HG03558 (cell line): Measurements from ENCODE around the gene WDR54.
"Not testable (repeated sequence)": the region's sequence is repeated elsewhere in the genome, so short reads cannot be mapped to it uniquely, and the experiment has no call there.

ENCODE experiments used
- ATAC-seq: cut with Tn5 transposase; IDR thresholded peaks from one replicate; pipeline ENCODE4 v1.9.1; 2021; ENCODE audit warnings: moderate number of reproducible peaks; ENCODE audit not compliant: unreplicated experiment; ENCODE audit errors: extremely low read depth

The WDR54 gene

GRCh38 chr2:74399785-74400184 is 21.7 kb upstream of the WDR54 start:
- no peak for ATAC-seq

DNA sequence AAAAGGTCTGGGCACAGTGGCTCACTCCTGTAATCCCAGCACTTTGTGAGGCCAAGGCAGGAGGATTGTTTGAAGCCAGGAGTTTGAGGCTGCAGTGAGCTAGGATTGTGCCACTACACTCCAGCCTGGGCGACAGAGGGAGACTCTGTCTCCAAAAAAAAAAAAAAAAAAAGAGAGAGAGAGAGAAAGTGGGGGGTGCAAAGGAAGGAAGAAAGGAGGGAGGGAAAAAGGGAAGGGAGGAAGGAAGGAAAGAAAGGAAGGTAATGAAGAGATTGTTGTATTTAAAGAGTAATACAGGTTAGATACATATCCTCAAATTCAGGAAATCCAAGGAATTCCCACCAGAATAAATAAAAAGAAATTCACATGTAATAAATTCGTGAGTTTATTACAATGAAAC is 19.6 kb upstream of the WDR54 start:
- ATAC-seq = no peak

DNA sequence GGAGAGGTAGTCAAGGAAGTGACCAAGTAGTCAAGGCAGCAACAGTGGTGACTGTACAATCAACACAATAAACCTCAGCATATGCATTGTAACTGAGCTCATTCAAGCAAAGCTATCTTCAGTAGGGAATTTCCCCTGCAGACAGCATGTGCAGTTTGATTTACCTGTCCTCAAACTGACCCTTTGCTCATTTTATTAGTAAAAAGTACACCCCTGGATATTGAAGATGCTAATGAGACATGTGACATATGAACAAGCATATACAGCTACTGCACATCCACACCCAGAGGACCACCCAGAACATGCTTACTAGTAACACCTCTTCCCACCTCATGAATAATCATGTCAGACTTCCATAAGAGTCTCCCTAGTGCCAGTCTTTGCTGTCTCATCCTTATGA is 15.5 kb upstream of the WDR54 start:
- ATAC-seq = no peak

GRCh38 chr2:74407682-74408081 is 13.8 kb upstream of the WDR54 start:
- ATAC-seq = no peak

DNA sequence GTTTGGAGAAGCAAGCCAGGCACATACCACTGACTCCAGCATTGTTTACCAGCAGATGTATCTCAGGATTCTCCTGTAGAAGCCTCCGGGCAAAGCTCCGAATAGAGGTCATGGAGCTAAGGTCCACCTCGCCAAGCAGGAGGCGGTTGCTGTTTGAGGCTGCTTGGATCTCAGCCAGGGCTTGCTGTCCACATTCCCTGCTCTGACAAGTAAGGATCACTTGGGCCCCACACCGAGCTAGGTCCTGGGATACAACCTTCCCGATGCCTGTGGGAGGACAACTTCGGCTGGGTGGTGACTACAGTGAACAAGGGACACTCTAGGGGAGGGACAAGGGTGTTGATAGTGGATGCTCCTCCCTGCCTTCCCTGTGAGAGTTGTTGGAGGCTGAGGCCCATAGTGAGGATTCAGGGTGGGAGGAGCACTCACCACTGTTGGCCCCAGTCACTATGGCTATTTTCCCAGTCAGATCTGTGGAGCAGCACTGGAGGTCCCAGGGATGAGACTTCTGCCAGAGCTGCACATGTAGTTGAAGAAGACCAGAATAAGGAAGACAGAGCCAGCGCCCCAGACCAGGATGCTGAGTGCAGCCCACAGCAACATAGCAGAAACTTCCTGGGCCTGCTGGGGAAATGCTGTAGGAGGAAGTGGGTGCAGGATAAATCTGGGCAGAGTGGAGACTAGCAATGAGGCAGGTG is 8.4 kb upstream of the WDR54 start:
- no peak for ATAC-seq

DNA sequence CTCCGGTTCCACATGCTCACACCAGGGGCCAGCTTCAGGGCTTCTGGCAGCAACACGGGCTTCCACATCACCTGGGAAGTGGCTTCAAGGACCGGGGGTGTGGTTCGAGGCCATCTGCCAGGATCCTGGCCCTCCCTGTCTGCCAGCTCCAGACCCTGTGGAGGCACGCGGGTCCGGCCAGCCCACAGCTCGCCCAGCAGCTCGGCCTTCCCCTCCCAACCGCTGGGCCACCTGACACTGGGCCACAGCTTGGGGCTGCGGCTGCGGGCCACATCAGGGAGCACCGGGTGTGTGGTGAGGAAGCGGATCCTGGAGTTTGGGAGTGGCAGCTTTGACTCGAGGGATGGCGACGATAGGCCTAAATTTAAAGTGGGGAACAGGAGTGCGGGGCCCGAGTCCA is 7.1 kb upstream of the WDR54 start:
- no peak for ATAC-seq

GRCh38 chr2:74414881-74415761 is 6.4 kb upstream of the WDR54 start:
- no peak for ATAC-seq

DNA sequence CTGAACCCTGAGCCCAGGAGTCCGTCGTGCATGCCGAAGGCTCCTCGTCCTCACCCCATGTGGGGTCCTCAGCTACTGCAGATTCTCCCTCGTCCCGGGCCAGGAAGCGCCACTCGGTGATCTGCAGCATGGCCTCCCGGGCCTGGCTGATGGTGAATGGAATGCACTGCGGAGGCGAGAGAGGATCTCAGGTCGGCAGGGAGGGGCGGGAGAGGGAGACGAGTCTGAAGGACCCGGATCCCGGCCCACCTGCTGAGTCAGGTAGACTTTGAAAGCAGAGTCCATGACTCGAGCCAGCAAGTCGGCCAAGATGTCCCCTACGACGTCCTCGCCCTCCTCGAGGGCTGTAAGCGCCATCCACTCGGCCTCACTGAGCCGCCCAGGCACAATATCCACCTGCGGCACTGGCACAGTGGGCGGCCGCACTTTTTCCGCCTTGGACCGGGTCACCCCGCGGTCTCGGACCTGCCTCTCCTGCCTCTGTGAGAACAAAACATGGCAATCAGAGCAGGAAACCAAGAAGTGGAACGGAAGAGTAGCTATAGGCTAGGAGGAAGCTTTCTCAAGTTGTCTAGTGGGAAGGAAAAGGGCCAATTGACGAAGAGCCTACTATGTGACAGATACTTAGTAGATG is 5.7 kb upstream of the WDR54 start:
- no peak for ATAC-seq

GRCh38 chr2:74416778-74417177 is 4.8 kb upstream of the WDR54 start:
- no peak for ATAC-seq

DNA sequence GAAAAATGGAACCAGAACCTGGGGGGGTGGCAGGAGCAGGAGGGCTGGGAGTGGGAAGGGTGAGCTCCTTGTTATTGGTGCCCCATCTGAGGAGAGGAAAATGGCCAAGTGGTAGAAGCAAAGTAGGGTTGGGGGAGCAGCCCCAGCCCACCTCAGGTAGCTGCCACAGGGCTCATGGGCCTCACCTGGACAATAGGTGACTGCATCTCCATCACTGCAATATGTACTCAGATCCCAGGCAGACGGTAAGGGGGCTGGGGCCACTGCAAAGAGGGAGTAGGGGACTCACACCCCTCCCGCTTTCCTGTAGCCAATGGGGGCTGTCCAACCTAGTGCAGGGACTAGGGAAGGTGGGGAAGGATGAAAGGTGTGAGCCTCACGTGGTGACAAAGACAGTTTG is 4.3 kb upstream of the WDR54 start:
- ATAC-seq = no peak

DNA sequence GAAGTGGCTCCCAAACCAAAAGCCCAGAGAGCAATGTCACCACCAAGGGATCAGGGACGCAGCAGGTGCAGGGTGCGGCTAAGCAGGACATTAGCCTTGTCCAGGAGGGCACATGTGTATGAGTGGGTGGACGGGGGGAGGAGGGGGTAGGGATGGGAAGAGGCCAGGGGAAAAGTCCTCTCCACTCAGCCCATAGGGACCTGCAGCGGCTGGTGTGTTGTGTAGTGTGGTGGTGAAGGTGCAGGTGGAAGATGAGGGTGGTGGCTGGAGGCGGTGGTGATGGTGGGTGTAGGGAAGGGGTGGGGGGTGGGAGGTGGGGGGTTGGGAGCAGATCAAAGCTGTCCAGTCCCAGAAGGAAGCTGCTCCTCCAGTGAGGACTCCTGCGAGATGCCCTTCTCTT is 3.8 kb upstream of the WDR54 start:
- no peak for ATAC-seq

DNA sequence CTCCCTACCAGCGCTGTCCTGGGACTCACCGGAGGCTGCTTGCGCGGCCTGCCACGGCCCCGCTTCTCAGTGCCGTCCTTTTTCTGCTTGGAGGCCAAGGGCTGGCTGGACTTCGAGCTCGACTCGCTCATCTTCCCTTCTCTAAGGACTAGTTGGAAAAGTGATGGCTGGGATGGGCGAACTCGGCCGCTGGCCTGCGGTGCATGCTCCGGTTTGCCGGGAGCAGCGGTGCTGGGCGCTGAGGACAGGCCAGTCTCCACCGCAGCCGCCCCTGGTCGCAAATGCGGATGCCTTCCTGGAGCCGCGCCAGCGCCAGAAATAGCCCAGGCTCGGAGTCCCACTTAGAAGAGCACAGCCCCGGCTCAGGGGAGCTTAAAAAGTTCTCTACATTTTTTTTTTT is 3.2 kb upstream of the WDR54 start:
- no peak for ATAC-seq

GRCh38 chr2:74419345-74419744 is 2.2 kb upstream of the WDR54 start:
- no peak for ATAC-seq

DNA sequence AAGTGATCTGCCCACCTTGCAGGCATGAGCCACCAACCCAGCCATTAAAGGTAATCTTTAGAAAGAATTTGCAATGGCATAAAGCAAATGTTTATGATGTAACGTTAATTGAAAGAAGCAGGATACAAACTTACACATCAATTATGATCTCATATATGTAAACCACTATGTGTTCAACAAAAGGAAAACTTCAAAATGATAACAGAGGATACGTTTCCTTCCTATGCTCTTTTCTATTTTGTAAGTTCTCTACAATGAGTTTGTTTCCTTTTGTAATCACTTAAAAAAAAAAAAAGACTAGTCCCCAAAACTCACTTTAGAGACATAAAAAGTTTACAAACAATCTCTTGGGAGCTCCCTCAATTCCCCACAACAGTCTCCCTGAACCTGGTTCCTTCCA is 1.5 kb upstream of the WDR54 start:
- no peak for ATAC-seq

- ATAC-seq = not testable (repeated sequence)
Measured at GRCh38 chr2:74420443-74421103, 957 bp upstream of the WDR54 start.

DNA sequence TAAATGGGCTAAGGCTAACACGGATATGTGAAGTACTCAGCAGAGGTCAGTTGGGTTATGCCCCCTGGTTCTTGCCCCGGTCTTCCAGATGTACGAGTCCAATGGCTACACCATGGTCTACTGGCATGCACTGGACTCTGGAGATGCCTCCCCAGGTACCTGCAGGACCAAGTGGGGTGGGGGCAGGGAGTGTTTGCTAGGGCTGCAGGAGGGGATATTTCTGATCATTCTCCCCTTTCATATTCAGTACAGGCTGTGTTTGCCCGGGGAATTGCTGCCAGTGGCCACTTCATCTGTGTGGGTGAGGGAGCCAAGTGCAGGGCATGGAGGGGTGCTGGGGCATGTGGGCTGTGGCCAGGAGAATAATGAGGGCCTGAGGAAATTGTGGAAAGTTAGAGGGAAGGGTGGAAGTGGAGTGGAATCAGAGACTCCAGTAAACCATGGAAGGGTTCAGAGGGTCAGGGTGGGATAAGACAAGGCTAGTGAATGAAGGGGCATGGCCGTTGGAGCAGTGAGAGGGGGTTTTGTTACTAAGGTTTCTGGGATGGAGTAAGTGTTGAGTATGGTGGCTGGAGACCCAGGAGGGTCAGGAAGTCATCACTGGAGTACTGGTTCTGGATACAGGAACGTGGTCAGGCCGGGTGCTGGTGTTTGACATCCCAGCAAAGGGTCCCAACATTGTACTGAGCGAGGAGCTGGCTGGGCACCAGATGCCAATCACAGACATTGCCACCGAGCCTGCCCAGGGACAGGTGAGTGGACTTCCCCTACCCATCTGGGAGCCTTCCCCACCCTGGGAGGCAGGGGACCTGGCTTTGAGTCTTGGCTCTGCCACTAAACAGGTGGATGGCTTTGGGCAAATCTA is 1.9 kb downstream of the WDR54 start:
- no peak for ATAC-seq

DNA sequence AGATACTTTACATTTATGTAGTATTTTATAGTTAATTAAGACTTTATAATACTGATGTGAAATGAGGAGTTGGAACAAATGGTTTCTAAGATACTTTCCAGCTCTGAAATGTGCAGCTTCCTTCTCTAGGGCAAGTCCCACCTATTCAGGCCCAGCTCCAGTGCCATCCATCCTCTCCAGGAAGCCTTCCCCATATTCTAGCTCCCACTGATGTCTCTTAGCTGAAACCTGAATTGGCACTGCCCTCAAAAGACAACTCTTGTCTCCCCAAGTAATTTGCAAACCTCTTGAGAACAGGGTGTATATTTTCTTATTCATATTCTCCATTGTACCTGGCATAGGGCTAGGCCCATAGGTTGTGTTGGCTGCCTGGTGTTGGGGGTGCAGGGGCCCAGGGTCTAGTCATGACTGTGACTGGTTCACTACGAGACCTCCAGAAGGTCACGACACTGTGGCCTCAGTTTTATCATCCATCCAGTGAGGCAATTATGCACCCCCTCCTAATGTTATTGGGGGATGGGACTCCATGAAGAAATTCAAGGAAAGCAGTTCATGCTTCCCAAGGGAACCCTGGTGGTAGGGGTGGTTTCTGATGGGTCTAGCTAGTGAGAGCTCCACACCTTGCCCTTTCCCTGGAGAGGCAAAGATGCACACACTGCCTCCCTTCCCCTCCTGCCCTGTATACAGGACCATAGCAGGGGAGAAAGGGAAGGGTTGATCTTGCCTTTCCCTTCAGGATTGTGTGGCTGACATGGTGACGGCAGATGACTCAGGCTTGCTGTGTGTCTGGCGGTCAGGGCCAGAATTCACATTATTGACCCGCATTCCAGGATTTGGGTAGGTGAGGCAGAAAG is 2.8 kb downstream of the WDR54 start:
- ATAC-seq = no peak

DNA sequence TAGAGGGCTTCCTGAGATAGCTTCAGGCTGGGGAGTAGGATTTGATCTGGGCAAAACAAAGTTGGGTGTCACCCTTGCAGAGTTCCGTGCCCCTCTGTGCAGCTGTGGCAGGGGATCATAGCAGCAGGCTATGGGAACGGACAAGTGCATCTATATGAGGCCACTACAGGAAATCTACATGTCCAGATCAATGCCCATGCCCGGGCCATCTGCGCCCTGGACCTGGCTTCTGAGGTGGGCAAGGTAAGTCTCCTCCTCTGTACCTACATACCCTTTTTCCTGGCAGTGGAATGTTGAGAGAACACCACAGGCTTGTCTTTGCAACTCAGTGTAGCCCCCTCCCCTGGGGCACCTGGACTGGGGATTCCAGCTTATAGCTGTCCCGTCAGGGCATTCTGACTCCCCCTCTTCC is 3.5 kb downstream of the WDR54 start:
- no peak for ATAC-seq

GRCh38 chr2:74425523-74425922 is 4.0 kb downstream of the WDR54 start:
- ATAC-seq = no peak
